NCI-H345 treated with DMSO at 0.1 percent for 48 hours (cell line): Measurements from ENCODE around the gene TSGA10.
"Not testable (repeated sequence)": the region's sequence is repeated elsewhere in the genome, so short reads cannot be mapped to it uniquely, and the experiment has no call there.

ENCODE experiments used
- DNase-seq: peaks from one replicate; lab custom pipeline; 2025; ENCODE audit not compliant: unreplicated experiment; lab: John Stamatoyannopoulos, UW

Gene TSGA10

DNA sequence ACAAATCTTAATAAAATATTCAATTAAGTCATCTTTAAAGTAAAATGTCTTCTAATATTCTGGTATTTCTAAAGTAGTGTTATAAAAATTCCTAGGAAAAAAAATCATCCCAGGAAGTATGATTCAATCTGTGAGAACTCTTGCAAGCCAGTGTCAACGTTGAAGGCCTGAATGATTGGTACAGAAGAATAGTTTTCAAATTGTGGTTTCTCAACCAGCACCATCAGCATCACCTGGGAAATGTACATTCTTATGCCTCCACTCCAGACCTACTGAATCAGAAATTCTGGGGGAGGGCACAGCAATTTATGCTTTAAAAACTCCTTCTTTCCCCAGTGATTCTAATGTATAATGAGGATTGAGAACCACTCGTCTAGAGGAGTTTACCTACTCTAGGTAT, 75.5 kb downstream of the TSGA10 start:
- no peak for DNase-seq

DNA sequence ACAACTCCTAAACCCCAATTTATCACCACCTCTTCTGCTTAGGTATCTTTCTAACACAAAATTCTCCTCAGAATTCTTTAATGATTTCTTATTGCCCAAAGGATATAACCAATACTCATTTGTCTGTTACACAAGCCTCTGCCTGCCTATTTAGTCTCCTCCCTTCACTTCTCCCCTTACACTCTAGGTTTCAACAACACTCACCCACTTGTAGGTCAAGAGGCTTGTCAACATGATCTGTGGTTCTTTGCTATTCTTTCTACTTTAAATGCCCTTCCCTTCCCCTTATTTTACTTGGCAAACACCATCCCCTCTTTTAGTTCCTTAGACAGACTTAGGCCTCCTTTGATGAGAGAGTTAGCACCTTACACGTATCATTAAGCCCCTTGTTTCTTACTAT, 82.2 kb downstream of the TSGA10 start:
- DNase-seq = no peak

DNA sequence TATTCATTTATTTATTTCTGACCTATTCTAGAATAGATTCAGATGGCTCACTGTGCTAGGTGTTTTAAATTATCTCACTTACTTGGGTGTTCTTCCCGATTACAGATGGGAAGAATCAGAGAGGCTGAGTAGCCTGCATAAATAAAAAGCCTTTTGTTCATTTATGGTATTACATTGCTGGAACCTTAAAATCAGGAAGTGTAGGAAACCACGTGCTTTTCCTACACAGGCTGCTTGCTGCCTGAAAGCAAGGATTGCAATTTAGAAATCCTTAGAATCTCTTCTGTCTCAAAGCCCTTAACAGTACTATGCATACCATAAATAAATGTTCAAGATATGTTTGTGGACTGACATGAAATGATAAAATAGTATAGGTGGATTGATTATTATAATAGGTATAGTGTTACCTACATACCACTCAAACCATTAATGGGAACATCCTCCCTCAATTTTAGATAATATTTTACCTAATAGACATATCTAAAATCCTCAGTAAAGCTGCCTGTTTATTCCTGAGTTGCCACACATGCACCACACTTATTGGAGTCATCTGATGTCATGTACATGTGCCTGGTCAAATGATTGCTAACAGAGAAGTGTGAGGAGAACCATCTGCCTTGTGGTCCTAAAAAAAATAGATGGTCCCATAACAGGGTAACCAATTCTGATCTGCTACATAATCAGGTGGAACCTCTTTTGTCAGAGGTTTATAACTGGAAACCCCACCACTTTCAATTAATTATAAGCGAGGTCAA, 86.7 kb downstream of the TSGA10 start:
- no peak for DNase-seq

DNA sequence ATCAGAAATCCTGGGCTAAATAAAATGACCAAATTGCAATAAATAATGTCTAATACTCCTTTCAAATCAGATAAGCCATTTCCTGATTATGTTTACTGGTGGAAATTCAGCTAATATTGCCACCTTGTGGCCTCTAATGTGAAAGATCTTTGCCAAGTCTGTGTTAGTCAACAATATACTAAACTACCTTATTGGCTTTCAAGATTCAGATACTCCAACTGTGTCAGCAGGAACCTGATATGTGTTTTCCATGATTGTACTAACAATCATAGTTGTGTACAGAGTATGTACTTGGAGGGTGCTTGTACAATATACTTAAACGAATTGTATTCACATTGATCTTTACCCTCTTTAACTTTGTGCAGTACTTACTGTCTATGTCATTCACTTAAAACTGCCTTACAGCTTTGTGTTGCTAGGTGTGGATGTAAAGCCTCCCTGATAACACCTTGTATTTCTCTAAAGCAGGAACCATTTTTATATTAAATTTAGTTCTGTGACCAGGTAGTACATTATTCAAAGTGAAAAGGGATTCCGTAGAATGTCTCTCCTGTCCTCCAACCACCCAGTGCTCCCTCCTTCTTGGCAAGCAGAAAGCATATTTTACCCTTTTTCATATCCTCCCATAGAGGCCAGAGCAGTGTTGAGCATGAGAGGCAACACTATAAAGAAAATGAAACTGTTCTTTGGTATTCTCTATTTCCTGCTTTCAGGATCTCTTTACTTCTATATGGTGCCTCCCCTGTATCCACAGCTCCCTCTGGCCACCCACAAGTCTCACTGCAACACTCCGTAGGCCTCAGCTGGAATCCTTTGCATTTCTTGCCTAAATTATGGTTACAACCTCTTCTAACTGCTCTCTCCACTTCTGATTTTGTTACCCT, 88.4 kb downstream of the TSGA10 start:
- peak; percentile 85 for DNase-seq

DNA sequence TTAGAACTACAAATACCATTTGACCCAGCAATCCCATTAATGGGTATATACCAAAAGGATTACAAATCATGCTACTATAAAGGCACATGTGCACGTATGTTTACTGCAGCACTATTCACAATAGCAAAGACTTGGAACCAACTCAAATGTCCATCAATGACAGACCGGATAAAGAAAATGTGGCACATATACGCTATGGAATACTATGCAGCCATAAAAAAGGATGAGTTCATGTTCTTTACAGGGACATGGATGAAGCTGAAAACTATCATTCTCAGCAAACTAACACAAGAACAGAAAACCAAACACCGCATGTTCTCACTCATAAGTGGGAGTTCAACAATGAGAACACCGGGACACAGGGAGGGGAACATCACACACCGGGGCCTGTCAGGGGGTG, 105.6 kb downstream of the TSGA10 start:
- DNase-seq = not testable (repeated sequence)

DNA sequence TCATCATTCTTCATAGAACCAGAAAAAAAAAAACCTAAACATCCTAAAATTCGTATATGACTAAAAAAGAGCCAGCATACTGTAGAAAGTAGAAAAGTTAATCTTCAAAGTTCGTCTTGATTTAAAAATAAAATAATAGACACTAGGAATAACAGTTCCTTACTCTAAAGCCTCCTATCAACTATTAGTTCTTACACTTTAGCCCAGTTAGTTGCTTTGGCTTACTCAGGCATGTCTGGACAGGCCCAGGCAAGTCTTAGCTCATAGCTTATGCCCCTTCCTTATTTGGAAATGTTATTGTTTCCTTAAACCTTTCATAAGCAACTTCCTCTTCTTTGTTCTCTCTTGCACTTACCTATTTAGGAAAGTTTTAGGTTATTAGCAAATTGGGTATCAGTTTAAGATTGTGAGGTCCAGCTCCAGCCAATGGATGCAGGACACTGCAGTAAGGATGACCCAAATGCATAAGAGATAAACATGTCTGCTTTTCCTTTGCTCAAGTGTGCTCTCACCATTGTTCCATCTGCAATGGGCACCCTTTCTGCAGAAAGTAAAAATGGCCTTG, 113.9 kb downstream of the TSGA10 start:
- not testable (repeated sequence) for DNase-seq

DNA sequence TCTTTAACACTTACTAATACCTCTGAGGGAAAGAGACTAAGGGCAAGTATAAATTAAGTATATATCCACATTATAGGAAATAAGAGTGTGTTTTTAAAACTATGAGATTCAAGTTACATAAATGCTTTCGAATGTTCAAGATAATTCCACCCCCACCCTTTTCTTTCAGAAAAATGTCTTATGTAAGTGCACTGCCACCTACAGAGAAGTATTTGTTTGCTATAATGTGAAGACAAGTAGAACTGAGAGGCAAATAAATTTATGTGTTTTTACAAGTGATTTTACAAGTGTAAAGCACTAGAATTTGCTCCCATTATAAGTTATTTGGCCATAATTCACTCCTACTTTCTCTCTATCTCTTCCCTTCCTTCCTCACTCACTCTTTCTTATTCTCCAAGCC, 118.8 kb downstream of the TSGA10 start:
- DNase-seq = no peak

DNA sequence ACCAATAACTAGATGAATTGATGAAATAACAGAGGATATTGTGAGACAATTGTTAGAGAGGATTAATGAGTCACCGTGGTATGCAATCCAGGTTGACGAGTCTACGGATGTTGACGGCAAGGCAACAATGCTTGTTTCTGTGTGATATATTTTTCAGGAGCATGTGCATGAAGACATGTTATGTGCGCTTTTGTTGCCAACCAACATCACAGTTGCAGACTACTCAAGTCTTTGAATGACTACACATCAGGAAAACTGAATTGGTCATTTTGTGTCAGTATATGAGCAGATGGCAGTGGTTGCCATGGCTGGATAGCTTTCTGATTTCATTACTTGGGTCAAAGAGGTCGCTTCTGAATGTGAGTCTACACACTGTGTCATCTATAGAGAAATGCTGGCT, 122.0 kb downstream of the TSGA10 start:
- DNase-seq = no peak

DNA sequence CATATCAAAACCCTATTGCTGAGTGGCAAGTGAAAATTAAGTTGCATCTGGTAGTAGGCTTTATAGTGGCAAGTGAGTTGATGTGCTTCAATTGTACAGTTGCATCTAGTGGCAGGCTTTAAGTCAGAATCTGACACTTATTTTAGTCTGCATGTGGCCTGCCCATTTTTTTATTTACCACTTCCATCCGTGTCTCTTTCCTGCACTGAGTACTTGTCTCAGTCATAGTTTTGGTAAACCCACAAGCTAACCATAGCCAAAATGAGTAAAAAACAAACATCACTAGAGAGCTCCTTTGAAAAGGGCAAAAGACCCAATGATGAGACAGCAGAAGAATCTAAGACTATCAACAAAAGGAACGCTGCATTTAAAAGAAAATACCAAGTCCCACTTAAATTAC, 122.7 kb downstream of the TSGA10 start:
- DNase-seq = no peak

DNA sequence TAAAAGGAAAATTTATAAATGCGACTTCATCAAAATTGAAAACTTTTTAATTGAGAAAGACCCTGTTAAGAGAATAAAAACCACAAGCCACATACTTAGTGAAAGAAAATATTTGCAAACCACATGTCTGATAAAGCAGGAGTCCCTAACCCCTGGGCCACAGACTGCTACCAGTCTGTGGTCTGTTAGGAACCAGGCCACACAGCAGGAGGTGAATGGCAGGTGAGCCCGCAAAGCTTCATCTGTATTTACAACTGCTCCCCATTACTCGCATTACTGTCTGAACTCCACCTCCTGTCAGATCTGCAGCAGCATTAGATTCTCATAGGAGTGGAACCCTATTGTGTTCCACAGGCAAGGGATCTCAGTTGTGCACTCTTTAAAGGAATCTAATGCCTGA, 123.3 kb downstream of the TSGA10 start:
- DNase-seq = no peak

DNA sequence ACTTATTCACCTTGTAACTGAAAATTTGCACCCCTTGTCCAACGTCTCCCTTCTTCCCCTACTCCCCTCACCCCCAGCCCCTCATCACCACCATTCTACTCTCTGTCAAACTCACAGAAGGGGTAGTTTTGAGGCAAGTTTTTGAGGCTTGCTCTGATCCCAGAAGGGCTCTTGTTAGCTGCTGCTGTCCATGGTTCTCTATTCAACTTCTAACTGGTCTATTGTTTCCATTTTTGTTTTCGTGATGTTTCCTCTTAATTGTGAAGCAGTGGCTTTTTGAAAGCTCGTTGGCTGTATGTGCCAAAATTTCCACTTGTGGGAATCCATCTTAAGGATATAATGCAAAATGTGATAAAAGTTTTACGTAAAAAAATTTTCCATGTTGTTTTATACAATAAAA, 126.2 kb downstream of the TSGA10 start:
- DNase-seq = no peak

DNA sequence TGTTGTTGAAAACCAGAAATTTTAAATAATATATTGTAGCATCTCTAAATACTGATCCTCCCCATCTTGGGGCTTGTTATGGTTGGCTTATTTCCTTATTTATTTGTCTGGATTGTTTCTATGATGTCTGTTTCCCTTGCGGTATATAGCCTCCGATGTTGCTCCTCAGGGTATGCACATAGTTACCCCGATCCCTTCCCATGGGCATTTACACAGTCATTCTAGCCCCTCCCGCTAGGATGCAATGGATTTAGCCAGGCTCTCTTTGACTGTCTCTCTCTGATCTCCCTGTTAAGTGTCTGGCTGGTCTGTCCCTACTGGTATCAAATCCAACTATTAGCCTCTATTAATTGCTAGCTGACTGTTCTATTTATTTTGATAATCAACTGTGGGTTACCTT, 126.9 kb downstream of the TSGA10 start:
- DNase-seq = no peak

DNA sequence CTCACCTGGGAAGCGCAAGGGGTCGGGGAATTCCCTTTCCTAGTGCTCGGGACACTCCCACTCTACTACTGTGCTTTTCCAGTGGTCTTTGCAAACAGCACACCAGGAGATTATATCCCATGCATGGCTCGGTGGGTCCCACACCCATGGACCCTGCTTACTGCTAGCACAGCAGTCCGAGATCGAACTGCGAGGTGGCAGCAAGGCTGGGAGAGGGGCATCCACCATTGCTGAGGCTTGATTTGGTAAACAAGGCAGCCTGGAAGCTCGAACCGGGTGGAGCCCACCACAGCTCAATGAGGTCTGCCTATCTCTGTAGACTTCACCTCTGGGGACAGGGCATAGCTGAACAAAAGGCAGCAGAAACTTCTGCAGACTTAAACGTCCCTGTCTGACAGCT, 154.0 kb downstream of the TSGA10 start:
- DNase-seq = no peak

DNA sequence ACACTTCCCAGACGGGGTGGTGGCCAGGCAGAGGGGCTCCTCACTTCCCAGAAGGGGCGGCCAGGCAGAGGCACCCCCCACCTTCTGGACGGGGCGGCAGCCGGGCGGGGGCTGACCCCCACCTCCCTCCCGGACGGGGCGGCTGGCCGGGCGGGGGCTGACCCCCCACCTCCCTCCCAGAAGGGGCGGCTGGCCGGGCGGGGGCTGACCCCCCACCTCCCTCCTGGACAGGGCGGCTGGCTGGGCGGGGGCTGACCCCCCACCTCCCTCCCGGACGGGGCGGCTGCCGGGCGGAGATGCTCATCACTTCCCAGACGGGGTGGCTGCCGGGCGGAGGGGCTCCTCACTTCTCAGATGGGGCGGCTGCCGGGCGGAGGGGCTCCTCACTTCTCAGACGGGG, 166.0 kb downstream of the TSGA10 start:
- not testable (repeated sequence) for DNase-seq

DNA sequence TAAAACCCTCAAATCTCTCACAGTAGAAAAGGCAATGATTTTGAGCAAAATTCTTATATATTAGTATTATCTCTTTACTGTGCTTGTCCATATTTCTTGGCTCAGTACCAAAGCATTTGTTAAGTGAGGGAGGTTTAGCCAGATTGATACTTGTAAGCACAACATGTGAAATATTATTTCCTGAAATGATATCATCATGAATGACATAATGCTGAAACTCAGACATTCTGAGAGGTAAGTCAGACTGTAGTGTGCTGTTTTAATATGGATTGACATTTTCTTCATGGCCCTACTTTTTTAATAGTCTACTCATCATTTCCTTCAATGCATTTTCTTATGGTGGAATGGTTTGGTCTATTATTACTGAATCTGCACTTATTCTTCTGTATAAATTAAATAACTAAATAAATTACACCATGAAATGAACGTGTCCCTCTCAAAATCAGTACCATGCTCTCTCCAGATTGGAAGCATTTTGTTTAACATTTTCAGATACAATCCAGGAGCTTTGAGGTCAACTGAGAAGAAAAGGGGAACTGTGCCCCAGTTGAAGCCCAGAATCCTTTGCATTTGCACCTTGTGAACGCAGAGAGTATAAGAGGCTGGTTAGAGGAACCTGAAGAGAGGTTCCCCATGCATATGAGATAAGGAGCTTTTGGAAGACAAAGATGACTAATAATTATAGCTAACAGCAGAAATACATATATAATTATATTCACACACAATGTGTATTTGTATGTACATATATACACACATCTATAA, 168.7 kb downstream of the TSGA10 start:
- DNase-seq = no peak

DNA sequence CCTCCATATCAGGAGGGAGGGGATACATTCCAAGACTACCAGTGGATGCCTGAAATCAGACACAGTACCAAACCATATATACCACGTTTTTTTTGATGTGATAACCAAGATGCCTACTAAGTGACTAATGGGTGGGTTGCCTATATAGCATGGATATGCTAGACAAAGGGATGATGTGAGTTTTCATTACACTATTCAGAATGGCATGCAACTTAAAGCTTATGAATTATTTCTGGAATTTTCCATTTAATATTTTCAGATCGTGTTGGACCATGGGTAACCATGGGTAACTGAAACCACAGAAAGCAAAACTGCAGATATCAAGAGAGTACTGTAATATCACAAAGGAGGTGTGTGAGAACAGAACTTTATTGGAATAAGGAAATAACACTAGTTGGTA, 179.1 kb downstream of the TSGA10 start:
- DNase-seq = no peak

DNA sequence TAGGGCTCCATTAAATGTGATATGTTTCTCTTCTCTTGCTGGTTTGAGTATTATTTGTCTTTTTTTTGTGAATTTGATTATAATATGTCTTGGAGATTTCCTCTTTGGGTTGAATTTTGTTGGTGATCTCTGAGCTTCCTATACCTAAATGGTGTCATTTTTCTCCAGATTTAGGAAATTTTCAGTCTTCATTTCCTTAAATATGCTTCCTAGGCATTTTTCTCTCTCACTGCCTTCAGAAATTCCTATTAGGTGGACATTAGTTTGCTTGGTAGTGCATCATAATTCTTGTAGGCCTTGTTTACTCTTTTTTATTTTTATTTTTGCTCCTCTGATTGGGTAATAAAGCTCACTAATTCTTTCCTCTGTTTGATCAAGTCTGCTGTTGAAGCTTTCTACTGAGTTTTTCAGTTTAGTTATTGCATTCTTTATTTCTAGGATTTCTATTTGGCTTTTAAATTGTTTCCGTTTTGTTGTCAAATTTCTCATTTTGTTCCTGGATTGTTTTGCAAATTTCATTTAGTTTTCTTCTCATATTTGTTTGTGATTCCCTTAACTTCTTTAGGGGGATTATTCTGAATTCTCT, 182.1 kb downstream of the TSGA10 start:
- DNase-seq = no peak

DNA sequence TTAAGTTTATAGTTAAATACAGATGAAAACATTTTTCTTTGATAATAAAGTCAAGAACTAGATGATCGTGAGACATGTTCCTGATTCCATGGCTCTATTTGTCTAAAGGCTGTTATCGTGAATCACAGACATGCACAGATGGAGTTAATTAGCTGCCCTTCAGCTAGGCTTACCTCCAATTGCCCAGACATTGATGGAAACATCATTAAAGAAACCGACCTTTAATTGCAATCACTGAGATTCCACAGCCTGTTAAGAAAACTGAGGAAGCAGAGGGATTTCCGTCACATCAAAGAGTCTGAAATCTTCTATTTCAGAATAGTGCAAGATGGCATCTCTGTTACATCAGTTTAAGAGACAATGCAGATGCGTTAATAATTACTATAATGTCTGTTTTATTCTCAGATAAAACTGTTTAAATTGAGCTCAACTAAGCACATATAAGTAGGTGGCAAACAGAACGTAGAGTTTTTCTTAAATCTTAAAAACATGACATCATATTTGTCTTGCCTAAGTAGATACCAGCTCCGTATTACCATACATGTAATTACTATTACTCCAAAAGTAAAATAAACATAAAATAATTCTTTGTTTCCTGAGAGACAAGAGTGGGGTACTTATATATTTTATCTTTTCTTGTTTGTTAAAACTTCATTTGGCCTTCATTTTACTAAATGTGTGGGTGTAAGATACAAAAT, 194.8 kb downstream of the TSGA10 start:
- DNase-seq = no peak

DNA sequence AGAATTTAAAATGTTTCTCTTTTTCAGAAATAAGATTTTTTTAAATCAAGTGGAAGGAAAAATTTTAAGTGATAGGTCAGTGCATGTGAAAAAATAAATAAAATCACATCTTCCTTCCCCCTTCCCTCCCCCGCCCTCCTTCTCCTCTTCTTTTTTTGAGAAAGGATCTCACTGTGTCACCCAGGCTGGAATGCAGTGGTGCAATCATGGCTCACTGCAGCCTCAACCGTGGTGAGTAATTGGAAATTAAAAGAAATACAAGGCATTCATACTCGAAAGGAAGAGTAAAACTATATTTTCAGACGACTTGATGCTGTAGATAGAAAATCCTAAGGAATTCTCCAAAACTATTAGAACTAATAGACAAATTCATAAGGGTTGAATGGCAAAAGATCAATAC, 201.8 kb downstream of the TSGA10 start:
- DNase-seq = no peak

DNA sequence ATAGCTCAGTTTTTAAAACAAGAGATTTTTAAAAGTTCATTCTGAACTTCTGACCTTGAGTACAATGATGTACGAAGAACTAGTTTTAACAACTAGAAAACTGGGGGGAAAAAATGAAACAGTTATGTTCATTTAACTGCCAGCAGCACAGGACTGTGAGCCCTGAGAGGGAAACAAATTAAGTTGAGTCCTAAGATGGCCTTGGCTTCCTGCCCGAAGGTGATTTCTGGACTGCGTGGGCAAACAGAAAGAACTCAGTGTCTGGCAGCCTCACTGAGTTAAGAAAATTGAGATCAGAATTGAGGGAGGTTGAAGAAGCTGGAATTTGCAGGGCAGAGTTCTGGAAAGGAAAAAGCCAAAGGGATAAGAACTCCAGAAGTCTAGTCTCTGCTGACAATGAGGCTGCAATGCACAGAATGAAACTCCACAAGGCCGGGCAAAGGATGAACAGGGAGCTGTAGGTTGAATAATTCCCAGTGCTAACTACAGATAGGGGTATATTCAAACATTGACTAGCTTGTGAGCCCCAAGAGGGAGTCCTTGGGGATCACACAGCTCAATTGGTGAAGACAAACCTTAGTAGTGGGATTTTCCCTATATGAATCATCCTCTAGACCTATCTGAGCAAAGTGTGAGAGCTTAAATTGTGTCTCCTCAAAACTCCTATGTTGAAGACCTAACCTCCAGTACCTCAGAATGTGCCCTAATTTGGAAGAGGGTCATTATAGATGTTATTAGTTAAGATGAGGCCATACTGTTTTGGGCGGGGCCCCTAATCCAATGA, 205.6 kb downstream of the TSGA10 start:
- DNase-seq = no peak
